Caki2 (cell line): ENCODE measurements around the gene CYSRT1. TPM values are rescaled to one million over a fixed set of nuclear protein-coding genes. Genes with fewer than 3 reads are reported as not detected.
"Not testable (repeated sequence)": the region's sequence is repeated elsewhere in the genome, so short reads cannot be mapped to it uniquely, and the experiment has no call there.

Experiments
- DNase-seq: peaks from one replicate; pipeline ENCODE4 v3.0.0-alpha.2; 2015; ENCODE audit warnings: low read depth
- in situ Hi-C: cut with HindIII; loops from 2 replicates; pipeline ENCODE4 v1.10.0; 2016; ENCODE audit warnings: low sequenced_read_pairs, low pct_unique_long_range_greater_than_20kb, mixed read lengths
- total RNA-seq: library from RNA; depleted of rRNA; stranded (reverse); fragments of >200 nt; shearing (Covaris generic); gene quantifications from 2 replicates; pipeline ENCODE4 v1.2.3, GENCODE V29; 2014; ENCODE audit warnings: low replicate concordance

CYSRT1 gene
- total RNA-seq, 1 experiment from 2014 or later = 0.61 TPM

DNA sequence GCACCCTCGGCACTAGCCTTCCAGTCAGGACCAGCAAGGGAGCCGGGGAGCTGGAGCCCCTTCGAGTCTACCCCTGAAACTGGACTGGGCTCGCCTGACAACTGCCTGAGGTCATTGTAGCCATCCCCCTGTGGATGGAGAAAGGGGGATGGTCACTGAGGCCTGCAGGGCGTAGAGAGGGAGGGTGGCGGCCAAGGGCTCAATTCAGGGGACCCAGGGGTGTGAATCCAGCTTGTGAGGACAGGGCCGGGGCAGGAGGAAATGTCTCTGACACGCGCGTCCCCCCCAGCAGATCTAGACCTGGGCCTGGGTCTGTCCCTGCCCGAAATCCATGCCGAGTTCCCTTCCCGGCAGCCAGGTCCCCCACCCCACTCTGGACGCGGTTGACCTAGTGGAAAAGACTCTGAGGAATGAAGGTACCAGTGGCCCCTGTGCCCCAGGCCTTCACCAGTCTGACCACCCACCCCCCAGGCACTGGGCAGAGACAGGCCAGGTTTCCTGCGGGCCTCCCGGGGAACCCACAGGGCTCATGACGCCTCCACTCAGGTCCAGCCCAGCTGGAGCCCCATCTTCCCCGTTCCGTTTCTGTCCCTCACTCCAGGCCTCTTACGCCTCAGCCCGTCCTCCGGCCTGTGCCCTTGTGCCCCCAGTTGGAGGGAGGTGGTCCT lies 6.5 kb downstream of the CYSRT1 start:
- no peak for DNase-seq
- in situ Hi-C loops = no loop called here

GRCh38 chr9:137232101-137232500 lies 7.1 kb downstream of the CYSRT1 start:
- in situ Hi-C loops = no loop called here
- no peak for DNase-seq

DNA sequence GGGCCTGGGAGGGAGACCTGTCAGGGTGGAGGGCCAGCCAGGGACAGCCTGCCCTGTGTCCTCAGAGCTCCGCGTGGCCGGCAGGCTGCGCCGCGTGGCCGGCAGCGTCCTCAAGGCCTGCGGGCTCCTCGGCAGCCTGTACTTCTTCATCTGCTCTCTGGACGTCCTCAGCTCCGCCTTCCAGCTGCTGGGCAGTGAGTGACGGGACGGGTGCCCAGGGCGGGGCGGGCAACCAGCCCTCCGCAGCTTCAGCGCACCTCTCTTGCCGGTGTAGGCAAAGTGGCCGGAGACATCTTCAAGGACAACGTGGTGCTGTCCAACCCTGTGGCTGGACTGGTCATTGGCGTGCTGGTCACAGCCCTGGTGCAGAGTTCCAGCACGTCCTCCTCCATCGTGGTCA lies 7.5 kb downstream of the CYSRT1 start:
- in situ Hi-C loops = no loop called here
- DNase-seq = no peak

DNA sequence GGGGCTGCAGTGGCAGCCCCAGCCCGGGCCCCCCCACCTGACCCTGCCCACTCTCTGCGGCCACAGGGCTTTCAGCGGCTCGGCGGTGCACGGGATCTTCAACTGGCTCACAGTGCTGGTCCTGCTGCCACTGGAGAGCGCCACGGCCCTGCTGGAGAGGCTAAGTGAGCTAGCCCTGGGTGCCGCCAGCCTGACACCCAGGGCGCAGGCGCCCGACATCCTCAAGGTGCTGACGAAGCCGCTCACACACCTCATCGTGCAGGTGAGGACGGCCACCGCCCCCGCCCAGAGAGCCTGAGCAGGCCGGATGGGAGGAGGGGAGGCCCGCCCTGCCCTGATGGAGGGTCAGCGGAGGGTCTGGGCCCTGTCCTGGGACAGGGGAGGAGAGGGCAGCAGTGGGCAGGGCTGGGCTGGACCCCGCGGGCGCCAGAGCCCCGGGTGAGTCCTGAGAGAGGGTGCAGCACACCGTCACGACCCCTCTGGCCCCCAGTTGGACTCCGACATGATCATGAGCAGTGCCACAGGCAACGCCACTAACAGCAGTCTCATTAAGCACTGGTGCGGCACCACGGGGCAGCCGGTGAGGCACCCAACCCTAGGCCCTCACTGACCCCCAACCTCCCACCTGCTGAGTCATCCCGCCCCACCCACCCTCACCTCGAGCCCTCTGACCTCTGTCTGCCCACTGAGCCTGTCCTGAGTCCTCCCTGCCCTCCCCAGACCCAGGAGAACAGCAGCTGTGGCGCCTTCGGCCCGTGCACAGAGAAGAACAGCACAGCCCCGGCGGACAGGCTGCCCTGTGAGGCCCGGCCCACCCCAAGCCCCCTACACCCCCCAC lies 8.4 kb downstream of the CYSRT1 start:
- DNase-seq = no peak
- in situ Hi-C loops = no loop called here

DNA sequence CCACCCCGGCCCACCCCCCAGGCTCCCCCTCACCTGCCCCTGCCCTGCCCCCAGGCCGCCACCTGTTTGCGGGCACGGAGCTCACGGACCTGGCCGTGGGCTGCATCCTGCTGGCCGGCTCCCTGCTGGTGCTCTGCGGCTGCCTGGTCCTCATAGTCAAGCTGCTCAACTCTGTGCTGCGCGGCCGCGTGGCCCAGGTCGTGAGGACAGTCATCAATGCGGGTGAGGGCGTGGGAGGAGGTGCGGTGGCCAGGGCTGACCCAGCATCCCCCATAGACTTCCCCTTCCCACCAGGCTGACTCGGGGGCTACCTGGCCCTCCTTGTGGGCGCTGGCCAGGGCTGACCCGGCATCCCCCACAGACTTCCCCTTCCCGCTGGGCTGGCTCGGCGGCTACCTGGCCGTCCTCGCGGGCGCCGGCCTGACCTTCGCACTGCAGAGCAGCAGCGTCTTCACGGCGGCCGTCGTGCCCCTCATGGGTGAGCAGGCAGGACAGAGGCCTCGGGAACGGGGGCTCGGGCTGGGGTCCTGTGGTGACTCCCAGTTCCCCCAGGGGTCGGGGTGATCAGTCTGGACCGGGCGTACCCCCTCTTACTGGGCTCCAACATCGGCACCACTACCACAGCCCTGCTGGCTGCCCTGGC lies 9.2 kb downstream of the CYSRT1 start:
- in situ Hi-C loops = no loop called here
- DNase-seq = no peak

DNA sequence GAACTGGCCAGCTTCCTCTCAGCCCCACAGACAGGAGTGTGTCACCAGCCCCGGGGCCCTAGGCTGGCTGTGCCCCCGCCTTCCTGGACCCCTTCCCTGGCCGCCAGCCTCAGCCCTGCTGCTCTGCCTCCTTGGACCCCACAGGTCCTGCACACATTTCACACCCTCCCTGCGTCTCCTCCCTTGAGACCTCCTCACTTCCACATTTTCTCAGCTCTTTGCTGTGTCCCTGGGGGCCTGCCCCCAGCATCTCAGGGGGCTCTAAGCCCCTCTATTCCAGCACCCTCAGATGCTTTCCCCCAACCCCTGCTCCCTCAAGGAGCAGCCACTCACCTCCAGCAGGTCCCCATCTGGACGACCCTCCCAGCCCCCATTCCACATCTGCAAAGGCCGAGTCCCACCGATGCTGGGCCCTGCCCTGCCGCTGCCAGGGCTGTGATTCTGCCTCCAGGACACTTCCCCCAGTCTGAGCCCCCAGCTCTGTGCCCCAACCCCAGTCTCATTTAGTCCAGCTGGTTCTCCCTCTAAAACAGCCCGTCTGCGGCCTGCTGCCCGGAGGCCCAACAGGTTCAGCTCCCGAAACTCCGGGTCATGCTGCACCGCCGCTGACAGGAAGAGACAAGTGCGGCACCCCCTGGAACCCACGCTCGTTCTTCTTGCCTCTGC lies 9.9 kb downstream of the CYSRT1 start:
- in situ Hi-C loops = no loop called here
- DNase-seq = no peak

- in situ Hi-C loops = no loop called here
- no peak for DNase-seq
Observed at GRCh38 chr9:137235424-137236237, 10.7 kb downstream of the CYSRT1 start.

DNA sequence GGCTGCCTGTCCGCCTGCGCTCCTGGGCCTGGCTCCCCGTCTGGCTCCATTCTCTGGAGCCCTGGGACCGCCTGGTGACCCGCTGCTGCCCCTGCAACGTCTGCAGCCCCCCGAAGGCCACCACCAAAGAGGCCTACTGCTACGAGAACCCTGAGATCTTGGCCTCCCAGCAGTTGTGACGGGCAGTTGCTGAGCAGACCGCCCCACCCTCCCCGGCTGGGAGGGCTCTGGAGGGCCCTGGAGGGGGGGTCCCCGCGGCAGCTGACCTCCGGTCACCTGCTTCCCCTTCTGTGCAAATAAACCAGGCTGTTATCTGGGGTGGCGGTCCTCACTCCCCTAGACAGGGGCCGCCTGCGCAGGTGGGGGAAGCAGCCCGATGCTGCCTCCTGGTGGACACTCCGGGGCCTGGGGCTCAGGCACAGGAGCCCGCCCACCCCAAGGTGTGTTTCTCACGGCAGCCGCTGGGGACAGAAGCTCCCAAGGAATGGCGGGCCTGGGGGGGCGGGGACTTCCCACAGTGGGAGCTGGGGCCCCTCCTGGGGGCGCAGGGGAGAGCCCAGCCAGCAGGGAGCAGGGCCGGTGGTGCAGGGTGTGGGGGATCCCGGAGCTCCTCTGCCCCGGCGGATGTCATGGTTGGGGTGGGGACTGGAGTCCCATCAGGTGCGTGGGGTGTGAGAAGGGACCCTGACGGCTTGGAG lies 11.4 kb downstream of the CYSRT1 start:
- DNase-seq = peak; percentile 73

DNA sequence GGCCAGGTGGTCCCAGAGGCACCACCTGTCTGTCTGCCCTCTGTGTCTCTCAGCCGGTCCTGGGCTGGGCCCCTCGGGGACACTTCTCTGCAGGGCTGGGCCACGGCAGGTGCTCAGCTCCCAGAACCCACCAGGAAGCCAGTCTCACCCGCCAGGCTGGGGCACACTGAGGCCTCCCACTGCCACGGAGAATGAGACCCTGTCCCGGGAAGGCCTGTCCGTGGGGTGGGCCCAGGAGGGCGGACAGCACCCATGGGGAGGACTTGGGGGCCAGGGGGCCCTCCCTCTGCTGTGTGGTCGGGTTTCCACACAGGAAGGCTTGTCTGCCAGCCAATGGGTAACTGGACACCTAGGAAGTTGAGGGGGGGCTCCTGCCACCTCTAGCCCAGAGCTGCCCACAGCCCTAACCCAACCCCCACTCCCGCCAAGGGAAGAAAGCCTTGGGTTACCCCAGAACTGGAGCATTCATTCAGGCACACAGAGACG lies 12.0 kb downstream of the CYSRT1 start:
- no peak for DNase-seq
- in situ Hi-C loops = no loop called here

More for the DNA sequence above, 11.4 kb downstream of the CYSRT1 start:
- in situ Hi-C loops = no loop called here

DNA sequence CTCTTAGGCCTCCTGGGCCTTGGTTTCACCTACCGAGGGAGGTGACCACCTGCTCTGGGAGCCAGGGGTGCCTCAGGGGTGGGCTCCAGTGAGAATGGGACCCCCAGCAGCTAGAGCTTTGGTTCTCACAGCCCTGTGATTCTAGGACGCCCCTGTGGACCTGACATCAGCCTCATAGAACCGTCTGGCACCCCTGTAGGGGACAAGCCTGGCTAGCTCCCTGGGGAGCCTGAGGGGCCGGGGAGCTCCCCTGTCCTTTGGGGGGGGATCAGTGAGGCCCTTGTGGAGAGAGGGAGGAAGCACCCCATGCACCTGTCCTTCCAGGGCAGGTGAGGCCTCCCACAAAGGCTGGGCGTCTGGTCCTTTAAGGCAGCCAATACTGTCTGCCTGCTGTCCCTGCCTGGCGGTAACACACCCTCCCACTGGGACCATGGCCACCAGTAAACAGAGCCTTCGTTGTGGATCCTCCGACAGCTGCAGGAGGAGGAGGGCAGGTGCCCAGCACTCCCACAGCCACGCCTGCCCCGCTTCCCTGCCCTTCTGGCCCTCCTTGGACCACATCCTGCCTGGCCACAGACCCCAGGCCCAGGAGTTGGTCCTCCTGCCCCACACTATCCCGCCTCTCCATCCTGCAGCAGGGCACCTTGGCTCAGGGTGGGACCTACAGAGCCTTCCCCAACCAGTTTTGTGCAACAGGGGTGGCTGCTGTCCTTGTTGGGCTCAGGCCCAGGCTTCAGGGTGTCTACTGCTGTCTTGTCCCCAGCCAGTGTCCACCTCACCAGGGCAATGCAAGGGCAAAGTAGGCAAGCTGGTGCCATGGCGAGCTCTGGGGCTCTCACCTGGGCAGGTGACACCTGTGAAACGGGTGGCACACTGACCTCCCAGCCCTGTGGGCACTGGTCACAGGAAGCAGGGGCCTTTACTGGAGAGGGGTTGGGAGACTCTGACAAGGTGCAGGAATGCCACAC lies 13.1 kb downstream of the CYSRT1 start:
- in situ Hi-C loops = no loop called here
- no peak for DNase-seq

- DNase-seq, in situ Hi-C loops: not testable (repeated sequence)
Observed at GRCh38 chr9:137239541-137240200, 14.7 kb downstream of the CYSRT1 start.

- in situ Hi-C loops = no loop called here
- no peak for DNase-seq
Observed at GRCh38 chr9:137240318-137240840, 15.4 kb downstream of the CYSRT1 start.

GRCh38 chr9:137240841-137241489 lies 16.0 kb downstream of the CYSRT1 start, which contains the start of gene TUBB4B:
TSS of gene TUBB4B (plus strand) at chr9:137241287. CDS start at chr9:137241361, 74 bp downstream.
- DNase-seq = peak; percentile 99
- in situ Hi-C loops = no loop called here

DNA sequence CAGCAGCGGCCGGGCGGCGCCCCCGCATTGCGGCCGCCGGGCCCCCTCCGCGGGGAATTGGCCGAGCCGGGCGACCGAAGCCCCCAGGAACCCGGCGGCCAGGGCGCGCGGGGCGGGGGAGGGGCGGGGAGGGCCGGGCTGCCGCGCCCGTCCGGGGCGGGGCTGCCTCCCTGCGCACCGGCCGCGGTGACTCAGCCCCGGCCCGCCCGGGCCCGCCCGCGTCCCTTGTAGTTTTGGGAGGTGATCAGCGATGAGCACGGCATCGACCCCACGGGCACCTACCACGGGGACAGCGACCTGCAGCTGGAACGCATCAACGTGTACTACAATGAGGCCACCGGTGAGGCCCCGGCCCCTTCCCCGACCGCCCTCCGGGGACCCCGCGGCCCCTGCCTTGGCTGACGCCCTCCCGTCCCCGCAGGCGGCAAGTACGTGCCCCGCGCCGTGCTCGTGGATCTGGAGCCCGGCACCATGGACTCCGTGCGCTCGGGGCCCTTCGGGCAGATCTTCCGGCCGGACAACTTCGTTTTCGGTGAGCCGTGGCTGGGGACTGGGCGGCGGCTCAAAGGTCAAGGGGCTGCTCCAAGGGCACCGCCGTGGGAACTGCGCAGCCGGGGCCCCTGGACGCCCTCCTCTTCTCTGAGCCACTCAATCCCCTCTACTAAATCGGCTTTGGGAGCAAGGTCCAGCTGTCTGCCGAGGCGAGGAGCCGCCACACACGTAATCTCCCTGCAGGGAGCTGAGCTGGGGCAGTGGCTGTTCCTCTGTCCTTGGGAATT lies 16.7 kb downstream of the CYSRT1 start:
- no peak for DNase-seq

More for the DNA sequence above, 16.7 kb downstream of the CYSRT1 start:
- in situ Hi-C loops = no loop called here
